Stimulated activated CD4-positive, alpha-beta T cell treated with anti-CD3 and anti-CD28 coated beads, Interleukin-12 subunit alpha, Interleukin-12 subunit beta, amount 100 ng/mL, for 48 hours (primary cell): ENCODE data around the gene GGT5.
A peak's percentile ranks its signal among the peaks of the same experiment; 100 is the strongest.
"Not testable (repeated sequence)": the region's sequence is repeated elsewhere in the genome, so short reads cannot be mapped to it uniquely, and the experiment has no call there.

Experiments used
- DNase-seq, 3 donors: peaks; one replicate each; pipeline ENCODE4 v3.0.0-alpha.2; 2020; ENCODE audit warnings: low read depth in 2 of 3, low spot score in 1 of 3

GGT5 gene

DNA sequence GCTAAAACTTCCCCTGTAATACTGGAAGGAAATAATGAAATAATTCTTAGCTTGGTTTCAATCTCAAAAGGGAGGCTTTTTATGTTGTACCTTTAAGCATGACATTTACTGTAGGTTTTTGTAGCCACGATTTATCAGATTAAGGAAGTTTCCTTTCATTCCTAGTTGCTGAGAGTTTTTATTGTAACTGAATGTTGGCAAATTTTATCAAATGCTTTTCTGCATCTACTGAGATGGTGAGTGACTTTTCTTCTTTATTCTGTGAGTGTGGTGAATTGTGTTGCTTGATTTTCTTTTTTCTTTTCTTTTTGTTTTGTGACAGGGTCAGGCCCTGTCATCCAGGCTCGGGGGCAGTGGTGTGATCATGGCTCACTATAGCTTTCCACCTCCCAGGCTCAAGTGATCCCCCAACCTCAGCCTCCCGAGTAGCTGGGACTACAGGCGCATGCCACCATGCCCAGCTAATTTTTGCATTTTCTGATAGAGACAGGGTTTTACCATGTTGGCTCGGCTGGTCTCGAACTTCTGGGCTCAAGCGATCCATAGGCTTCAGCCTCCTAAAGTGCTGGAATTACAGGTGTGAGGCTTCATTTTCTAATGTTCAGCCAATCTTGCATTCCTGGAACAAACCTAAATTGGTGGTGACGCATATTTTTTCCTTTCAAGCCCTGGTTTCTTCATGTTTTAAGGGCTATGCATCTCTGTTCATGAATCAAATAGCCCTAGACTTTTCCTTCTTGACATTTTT lies 37.4 kb downstream of the GGT5 start:
- no peak for DNase-seq

DNA sequence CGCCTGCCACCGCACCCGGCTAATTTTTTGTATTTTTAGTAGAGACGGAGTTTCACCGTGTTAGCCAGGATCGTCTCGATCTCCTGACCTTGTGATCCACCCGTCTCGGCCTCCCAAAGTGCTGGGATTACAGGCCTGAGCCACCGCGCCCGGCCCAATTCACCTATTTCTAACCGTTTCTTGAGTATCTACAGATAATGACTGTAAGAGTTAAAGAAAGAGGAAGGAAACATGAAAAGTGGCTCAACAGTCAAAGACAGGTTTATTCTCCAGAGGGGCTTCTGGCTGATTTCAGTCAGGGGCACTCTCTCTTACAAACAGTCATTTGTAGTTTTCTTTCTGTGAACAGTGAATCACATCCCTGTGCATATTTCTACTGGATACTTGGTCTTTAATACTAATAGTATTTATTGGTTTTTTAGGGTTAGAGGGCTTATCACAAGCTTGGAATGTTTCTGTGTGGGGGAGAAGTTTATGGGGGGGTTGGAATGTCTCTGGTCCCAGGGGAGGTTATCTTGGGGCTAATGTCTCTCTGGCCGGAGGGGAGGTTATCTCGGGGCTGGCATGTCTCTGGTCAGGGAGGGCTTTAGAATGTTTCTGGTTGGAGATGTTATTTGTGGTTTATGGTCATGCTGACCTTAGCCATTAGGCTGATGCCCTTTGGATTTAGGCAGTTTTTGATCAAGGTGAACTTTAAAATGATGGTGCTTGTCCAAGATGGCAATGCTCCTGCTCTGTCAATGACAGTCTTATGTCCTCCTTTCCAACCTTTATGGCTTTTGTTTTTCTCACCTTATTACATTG lies 38.2 kb downstream of the GGT5 start:
- DNase-seq: not testable (repeated sequence)

GRCh38 chr22:24205438-24206195 lies 39.3 kb downstream of the GGT5 start:
- DNase-seq: no peak

DNA sequence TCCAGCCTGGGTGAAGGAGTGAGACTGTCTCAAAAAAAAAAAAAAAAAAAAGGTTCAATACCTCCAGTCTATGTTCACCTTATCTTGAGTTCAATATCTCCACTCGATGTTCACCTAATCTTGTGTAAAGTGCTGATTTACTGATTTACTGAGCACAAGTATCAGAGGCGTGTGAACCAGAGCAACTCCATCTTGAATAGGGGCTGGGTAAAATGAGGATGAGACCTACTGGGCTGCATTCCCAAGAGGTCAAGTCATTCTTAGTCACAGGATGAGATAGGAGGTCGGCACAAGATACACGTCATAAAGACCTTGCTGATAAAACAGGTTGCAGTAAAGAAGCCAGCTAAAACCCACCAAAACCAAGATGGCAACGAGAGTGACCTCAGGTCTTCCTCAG lies 41.0 kb downstream of the GGT5 start:
- not testable (repeated sequence) for DNase-seq

DNA sequence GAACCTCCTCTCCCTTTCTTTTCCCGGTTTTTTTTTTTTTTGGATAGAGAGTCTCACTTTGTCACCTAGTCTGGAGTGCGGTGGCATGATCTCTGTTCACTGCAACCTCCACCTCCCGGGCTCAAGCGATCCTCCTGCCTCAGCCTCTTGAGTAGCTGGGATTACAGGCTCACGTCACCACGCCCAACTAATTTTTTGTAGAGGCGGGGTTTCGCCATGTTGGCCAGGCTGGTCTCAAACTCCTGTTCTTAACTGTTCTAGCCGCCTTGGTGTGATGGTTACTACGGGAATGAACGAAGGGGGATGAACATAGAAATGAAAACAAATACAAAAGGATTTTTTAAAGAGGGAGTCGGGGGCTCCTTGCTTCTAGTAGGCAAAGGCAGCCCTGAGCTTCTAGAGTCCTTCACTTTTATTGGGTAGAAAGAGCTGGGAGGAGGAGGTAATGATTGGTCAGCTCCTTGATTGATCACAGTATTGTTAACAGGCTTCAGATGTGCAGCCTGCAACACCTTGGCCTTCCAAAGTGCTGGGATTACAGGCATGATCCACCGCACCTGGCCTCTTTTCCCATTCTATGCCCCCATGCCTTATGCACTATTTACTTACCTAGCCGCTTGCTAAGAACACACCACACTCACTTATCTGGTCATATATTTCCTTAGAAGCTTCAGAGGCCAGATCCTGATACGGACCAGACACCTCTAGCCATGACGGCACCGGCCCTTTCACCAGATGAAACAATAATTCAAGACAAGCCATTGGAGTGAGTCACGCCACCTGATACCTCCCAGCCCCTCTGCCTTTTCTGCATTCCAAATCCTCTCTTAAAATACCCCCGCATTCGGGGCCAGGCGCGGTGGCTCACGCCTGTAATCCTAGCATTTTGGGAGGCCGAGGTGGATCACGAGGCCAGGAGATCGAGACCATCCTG lies 42.9 kb downstream of the GGT5 start:
- no peak for DNase-seq

DNA sequence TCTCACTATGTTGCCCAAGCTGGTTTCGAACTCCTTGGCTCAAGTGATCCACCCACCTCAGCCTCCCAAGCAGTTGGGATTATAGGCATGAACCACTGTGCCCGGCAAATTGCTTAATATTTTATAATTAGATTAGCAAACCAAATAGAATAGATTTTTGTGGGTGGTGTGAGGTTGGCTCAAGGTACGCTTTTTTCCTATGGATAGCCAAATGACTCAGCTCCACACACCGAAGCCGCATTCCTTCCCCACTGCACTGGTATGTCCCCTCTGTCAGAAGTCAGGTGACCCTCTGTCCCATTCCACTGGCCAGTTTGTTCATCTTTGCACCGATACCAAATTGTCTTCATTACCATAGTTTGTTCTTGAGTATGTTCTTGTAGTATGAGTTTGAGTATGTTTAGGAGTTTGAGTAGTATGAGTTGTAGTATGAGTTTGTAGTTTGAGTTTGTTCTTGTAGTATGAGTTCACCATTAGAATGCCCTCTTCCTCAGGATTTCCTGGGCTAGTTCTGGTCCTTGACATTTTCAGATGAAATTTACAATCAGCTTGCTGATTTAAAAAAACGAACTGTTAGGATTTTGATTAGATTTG lies 44.2 kb downstream of the GGT5 start:
- DNase-seq: no peak

DNA sequence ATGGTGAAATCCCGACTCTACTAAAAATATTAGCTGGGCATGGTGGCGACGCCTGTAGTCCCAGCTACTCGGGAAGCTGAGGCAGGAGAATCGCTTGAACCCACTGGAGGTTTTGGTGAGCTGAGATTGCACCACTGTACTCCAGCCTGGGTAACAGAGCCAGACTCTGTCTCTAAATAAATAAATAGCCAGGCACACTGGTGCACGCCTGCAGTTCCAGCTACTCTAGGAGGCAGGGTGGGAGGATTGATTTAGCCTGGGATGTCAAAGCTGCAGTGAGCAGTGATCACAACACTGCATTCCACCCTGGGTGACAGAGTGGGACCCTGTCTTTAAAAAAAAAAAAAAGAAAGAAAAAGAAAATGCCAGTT lies 46.2 kb downstream of the GGT5 start:
- no peak for DNase-seq

GRCh38 chr22:24191893-24192292 lies 53.0 kb downstream of the GGT5 start:
- no peak for DNase-seq

DNA sequence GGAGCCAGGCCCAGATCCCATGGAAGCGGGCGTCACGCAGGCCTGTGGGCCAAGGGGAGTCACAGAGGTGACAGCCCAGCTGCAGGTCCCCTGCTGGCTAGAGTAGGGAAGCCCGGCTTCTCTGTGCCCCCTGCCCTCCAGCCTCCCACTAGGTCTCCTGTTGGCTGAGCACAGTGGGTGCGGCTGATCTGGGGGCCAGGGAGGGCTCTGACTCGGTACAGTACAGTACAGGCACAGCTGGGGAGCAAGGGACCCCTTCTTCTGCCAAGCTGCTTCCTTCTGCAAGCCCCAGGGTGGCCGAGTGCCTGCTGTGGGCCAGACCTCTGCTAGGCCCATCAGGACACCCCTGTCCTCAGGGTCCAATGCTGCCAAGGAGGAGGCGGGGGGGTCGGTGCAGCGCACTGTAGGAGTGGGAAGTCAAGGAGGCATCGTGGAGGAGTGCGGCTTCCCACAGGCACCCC lies 53.5 kb downstream of the GGT5 start:
- no peak for DNase-seq

DNA sequence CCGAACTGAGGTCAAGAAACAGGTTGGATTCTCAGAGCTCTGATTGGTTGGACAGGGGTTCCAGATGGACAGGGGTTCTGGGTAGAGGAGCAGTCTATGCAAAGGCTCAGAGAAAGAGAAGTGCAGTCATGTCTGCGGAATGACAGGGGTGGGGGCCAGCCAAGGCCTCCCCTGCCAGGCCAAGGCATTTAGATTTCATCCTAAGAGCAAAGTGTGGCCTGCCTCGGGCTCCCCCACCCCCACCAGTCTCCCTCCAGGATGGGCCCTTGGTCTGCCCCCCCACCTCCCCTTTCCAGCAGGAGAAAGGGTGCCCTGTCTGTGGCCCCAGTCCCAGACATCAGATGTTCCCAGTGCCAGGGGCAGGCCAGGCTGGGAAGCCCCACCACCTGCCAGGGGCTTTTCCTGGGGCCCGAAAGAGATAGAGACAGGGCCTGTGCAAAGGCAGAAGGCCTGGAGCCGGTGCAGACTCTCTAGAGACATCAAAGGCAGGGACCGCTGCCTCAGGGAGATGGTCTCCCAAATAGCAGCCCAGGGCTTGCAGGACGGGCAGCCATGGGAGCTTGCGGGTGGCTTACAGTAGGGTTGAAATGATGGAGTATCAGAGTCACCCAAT lies 54.2 kb downstream of the GGT5 start:
- no peak for DNase-seq

DNA sequence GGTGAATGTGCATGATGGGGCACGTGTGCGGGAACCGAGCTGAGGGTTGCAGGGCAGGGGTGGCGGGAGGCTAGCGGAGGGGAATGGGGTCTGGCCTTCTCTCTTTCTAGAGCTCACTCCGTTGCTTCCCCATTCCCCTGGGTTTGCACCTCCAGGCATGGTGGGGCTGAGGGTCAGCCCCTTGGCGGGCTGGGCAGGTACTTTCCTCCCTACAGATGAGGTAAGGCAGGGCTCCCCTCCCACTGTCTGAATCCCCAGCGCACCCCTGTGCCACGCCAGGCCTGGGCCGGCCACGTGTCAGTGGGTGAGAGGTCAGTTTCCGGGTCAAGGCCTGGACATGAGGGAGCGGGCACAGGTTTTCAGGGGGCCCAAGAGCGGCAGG lies 54.7 kb downstream of the GGT5 start:
- DNase-seq: no peak

DNA sequence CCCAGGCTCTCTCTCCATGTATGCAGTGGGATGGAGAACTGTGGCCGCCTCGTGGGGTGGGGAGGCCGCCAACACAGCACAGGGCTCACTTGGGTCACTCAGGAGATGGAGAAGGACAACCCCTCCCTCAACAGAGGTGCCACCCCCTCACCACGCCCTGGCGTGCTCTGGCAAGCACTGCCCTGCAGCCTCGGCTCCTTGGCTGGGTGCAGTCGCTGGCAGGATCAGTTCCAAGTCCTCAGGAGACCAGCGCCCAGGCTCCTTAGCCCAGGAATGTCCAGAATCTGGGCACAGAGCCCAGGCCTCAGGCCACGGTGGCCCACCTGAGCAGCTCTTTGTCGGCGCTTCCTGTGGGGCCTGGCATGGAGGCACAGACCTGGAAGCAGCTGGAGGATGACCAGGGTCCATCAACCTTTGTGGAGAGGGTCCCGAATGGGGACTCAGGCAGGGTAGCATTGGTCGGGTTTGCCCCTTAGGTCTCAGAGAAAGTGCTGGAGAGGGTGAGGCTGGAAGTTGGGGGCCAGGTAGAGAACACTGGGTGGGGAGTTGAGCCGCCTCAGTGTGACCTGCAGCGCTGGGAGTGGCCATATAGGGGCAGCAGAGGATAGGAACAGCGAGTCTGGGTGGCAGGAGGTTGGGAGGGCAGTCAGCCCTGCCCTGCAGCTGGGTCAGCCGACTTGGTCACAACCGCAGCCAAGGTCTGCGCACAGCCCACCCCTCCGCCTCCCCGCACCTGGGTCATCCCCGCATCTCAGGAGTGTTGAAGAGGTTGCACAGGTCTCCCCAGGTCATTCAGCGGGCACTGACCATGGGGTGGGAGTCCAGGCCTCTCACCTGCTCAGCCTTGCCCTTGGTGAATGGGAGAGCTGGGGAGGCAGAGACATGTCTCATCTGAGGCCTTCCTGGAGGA lies 55.4 kb downstream of the GGT5 start:
- DNase-seq: peak; percentile 26 to 51 (median 35)

DNA sequence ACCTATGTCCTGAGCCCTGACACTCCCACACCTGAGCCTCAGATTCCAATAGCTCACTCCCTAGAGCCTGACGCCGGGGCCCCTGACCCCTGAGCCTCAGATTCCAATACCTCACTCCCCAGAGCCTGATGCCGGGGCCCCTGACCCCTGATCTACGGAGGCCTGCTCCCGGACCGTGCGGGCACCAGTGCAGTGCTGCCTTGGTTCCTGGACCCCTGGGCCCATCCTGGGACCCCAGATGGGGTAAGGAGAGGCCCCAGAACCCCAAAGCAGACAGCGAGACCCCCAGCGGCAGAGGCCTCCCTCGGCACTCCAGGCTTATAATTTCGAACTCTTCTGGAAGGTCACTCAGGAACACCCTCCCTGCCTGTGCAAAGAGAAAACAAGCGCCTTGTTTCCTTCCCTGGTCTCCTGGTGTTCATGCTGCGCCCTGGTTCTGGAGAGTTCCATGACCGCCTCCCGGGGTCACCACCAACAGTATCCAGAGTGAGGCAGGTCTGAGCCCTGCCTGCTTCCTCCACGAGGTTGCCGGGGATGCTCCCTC lies 56.1 kb downstream of the GGT5 start:
- DNase-seq: no peak

DNA sequence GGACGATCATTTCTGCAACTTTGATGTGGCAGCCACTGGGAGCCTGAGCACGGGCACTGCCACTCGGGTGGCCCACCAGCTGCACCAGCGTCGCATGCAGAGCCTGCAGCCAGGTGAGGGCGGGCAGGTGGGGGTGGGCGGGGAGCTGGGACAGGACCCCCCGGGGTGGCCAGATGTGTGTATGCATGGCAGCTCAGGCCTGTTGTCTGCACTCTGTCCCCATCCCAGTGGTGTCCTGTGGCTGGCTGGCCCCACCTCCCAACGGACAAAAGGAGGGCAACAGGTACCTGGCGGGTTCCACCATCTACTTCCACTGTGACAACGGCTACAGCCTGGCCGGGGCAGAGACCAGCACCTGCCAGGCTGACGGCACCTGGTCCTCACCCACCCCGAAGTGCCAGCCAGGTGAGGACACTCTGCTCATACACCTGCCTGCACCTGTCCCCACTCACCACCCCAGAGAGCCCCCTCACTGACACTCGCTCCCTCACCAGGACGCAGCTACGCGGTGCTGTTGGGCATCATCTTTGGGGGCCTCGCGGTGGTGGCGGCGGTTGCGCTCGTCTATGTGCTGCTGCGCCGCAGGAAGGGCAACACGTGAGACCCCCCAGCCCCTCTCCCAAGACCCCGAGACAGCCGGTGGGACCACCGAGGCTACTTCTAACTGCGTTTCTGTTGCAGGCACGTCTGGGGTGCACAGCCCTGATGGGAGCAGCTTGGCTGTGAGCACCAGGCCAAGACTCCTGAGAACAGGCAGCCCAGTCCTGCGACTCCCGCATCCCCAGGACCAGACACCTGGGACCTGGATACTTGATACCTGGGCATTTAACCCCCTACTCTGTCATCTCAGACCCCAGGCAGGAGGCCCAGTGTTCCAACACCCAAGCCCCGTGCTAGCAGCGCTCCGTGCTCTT lies 56.9 kb downstream of the GGT5 start:
- DNase-seq: no peak

DNA sequence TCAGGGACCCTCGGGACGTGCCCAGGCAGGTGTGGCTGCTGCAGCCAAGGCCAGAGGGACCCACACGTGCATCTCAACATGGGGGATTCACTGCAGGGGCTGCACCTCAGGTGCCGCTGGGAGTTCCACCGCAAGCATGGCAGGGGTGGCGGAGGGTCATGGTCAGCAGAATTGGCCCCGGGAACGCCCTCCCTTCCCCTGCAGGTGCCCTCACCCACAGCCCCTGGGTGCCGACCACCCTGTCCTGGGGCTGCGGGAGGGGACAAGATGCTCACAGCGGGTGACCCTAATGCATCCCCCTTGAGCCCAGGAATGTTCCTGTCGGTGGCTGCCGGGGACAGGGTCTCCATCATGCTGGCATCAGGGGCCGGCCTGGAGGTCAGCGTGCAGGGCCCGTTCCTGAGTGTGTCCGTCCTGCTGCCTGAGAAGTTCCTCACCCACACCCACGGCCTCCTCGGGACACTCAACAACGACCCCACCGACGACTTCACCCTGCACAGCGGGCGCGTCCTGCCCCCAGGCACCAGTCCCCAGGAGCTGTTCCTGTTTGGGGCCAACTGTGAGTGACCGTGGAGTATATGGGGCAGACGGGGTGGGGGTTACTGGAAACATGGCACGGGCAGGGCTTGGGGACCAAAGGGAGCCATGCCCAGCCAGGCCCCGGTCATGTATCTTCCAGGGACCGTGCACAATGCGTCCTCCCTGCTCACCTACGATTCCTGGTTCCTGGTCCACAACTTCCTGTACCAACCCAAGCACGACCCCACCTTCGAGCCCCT lies 57.8 kb downstream of the GGT5 start:
- no peak for DNase-seq

GRCh38 chr22:24186352-24186740 lies 58.5 kb downstream of the GGT5 start:
- no peak for DNase-seq
